GM21576 (cell line): ENCODE data around the gene SERPINA12.
"Not testable (repeated sequence)": the region's sequence is repeated elsewhere in the genome, so short reads cannot be mapped to it uniquely, and the experiment has no call there.

Experiments
- ATAC-seq: cut with Tn5 transposase; IDR thresholded peaks from one replicate; pipeline ENCODE4 v1.9.1; 2021; ENCODE audit warnings: mild to moderate bottlenecking, moderate library complexity; ENCODE audit not compliant: unreplicated experiment

The SERPINA12 gene

GRCh38 chr14:94494085-94494484 lies 15.2 kb downstream of the SERPINA12 start:
- no peak for ATAC-seq

- no peak for ATAC-seq
These were observed 17.8 kb downstream of the SERPINA12 start for GRCh38 chr14:94491511-94491910.

GRCh38 chr14:94489336-94489735 lies 19.9 kb downstream of the SERPINA12 start:
- no peak for ATAC-seq

- no peak for ATAC-seq
These were observed 22.4 kb downstream of the SERPINA12 start for GRCh38 chr14:94486883-94487282.

- ATAC-seq, result no peak
These were observed 23.1 kb downstream of the SERPINA12 start for GRCh38 chr14:94485944-94486841.

- ATAC-seq, result no peak
These were observed 24.8 kb downstream of the SERPINA12 start for GRCh38 chr14:94484481-94484880.

GRCh38 chr14:94483729-94484275 lies 25.5 kb downstream of the SERPINA12 start:
- ATAC-seq, result no peak

GRCh38 chr14:94483071-94483451 lies 26.2 kb downstream of the SERPINA12 start:
- ATAC-seq, result peak; percentile 61

- ATAC-seq, result not testable (repeated sequence)
These were observed 26.9 kb downstream of the SERPINA12 start for GRCh38 chr14:94482132-94483070.

- no peak for ATAC-seq
These were observed 27.7 kb downstream of the SERPINA12 start for GRCh38 chr14:94481468-94482131.

GRCh38 chr14:94480809-94481208 lies 28.5 kb downstream of the SERPINA12 start:
- no peak for ATAC-seq

GRCh38 chr14:94478420-94478819 lies 30.8 kb downstream of the SERPINA12 start:
- ATAC-seq, result no peak

- ATAC-seq, result no peak
These were observed 33.2 kb downstream of the SERPINA12 start, which contains the start of gene SERPINA9 for GRCh38 chr14:94476023-94476422. TSS of gene SERPINA9 (minus strand) at chr14:94476197. CDS start at chr14:94469840, 6,357 bp downstream.

- no peak for ATAC-seq
These were observed 34.7 kb downstream of the SERPINA12 start for GRCh38 chr14:94474581-94475031.

GRCh38 chr14:94473666-94474410 lies 35.4 kb downstream of the SERPINA12 start:
- no peak for ATAC-seq

GRCh38 chr14:94472842-94473241 lies 36.4 kb downstream of the SERPINA12 start:
- no peak for ATAC-seq

- ATAC-seq, result no peak
These were observed 38.2 kb downstream of the SERPINA12 start for GRCh38 chr14:94471045-94471444.

- ATAC-seq, result no peak
These were observed 39.0 kb downstream of the SERPINA12 start for GRCh38 chr14:94470311-94470710.

GRCh38 chr14:94469261-94469660 lies 40.0 kb downstream of the SERPINA12 start:
- ATAC-seq, result no peak
